ENCODE data around the gene TTLL6. TPM values are rescaled to one million over a fixed set of nuclear protein-coding genes. Genes with fewer than 3 reads are reported as not detected.

TTLL6 gene
- total RNA-seq, 1 experiment from 2014 or later = 2.4 TPM

- no peak overlapping the region for H4K5ac ChIP-seq (ENCODE audit: insufficient read length, low read depth, low read length)
- no peak overlapping the region for H3K14ac ChIP-seq (ENCODE audit: insufficient read depth, low read length)
- H3K79me1 ChIP-seq (ENCODE audit: insufficient read depth, low read depth, low read length, poor library complexity, severe bottlenecking) = no peaks in the 10 kb centered on the region
- Mint-ChIP-seq H3K4me1 (peaks cover 7 to 12% of the 10 kb centered on the region in 2 experiments), H3K27me3 (ENCODE audit: low read depth) (peaks cover 100% of the 10 kb centered on the region), H3K9me3 (peaks cover 0 to 5% of the 10 kb centered on the region in 2 experiments; a peak in 2 of 5 replicates), H3K36me3 (ENCODE audit: insufficient read depth in 1 of 3, low read depth in 3 of 3) (no peaks in the 10 kb centered on the region; a peak in 1 of 7 replicates), H3K4me3 (no peak overlapping the region), H3K27ac (no peak overlapping the region)
- no peak overlapping the region for H3K27ac ChIP-seq (ENCODE audit: insufficient read length, low read depth, low read length)
- no peak overlapping the region for H3K4me2 ChIP-seq (ENCODE audit: insufficient read depth, insufficient read length, low read length)
- H2BK12ac ChIP-seq (ENCODE audit: insufficient read length, low read depth, low read length) = no peak overlapping the region
- no peak for DNase-seq
- H3K4ac ChIP-seq (ENCODE audit: low read depth, low read length) = no peak overlapping the region
- peaks cover 97% of the 10 kb centered on the region for H3K27me3 ChIP-seq (ENCODE audit: insufficient read depth, low read length)
- H4K91ac ChIP-seq (ENCODE audit: insufficient read length, low read depth, low read length) = no peak overlapping the region
- H3K9me3 ChIP-seq (ENCODE audit: control insufficient read depth, low read depth, low read length) = no peaks in the 10 kb centered on the region
- H2BK15ac ChIP-seq (ENCODE audit: low read depth, low read length) = no peak overlapping the region
- H4K20me1 ChIP-seq (ENCODE audit: control insufficient read depth, insufficient read depth, insufficient read length) = no peaks in the 10 kb centered on the region
- no peak overlapping the region for H3K9ac ChIP-seq (ENCODE audit: extremely low read depth, insufficient read length, low read length)
- no peak overlapping the region for H2AK5ac ChIP-seq (ENCODE audit: insufficient read length, low read length)
- no peak overlapping the region for H3K56ac ChIP-seq (ENCODE audit: insufficient read length, low read depth, low read length)
- WGBS (ENCODE audit: extremely low coverage, insufficient read length, low lambda C conversion rate) = no CpG with 5 or more reads among the region's 13 CpGs
- H4K8ac ChIP-seq (replicated peaks; ENCODE audit: insufficient read length, low read depth, low read length) = no peak overlapping the region
- H3K79me2 ChIP-seq (ENCODE audit: insufficient read depth, low read length) = no peaks in the 10 kb centered on the region
- no peak overlapping the region for H3K23ac ChIP-seq (ENCODE audit: insufficient read length, low read depth, low read length)
- no peak overlapping the region for H3T11ph ChIP-seq (ENCODE audit: low read length)
- H3K23me2 ChIP-seq (ENCODE audit: insufficient read length, low read depth, low read length, poor library complexity, severe bottlenecking) = no peaks in the 10 kb centered on the region
- H3K18ac ChIP-seq (ENCODE audit: insufficient read length, low read depth, low read length) = no peak overlapping the region
- H2AFZ ChIP-seq (ENCODE audit: low read length) = no peak overlapping the region
- no peak overlapping the region for H2BK120ac ChIP-seq (ENCODE audit: low read depth, low read length, poor library complexity, severe bottlenecking)
- TF ChIP-seq, protein P1, sequence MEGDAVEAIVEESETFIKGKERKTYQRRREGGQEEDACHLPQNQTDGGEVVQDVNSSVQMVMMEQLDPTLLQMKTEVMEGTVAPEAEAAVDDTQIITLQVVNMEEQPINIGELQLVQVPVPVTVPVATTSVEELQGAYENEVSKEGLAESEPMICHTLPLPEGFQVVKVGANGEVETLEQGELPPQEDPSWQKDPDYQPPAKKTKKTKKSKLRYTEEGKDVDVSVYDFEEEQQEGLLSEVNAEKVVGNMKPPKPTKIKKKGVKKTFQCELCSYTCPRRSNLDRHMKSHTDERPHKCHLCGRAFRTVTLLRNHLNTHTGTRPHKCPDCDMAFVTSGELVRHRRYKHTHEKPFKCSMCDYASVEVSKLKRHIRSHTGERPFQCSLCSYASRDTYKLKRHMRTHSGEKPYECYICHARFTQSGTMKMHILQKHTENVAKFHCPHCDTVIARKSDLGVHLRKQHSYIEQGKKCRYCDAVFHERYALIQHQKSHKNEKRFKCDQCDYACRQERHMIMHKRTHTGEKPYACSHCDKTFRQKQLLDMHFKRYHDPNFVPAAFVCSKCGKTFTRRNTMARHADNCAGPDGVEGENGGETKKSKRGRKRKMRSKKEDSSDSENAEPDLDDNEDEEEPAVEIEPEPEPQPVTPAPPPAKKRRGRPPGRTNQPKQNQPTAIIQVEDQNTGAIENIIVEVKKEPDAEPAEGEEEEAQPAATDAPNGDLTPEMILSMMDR (conservative IDR thresholded peaks at IDR 0.05) = no peak
- H3K4me1 ChIP-seq (ENCODE audit: insufficient read depth, low read length) = no peaks in the 10 kb centered on the region
- no peak overlapping the region for H2BK5ac ChIP-seq (ENCODE audit: insufficient read length, low read length)
- no peak overlapping the region for H2BK20ac ChIP-seq (ENCODE audit: low read depth, low read length, poor library complexity, severe bottlenecking)
These were observed 65.2 kb downstream of the TTLL6 start for GRCh38 chr17:48751733-48752398.

All from H9 (cell line).